Muscle of leg (tissue), 16 donors: ENCODE data around the gene PSD2. TPM values are rescaled to one million over a fixed set of nuclear protein-coding genes. Genes with fewer than 3 reads are reported as not detected.

Experiments
- DNase-seq: peaks from one replicate; pipeline ENCODE4 v3.0.0; 2013
- H3K27ac ChIP-seq: one replicate; pipeline ENCODE4 v1.5.1; 2013; ENCODE audit warnings: mild to moderate bottlenecking, low read length, control low read depth
- H3K27me3 ChIP-seq: one replicate; pipeline ENCODE4 v1.6.1; 2013; ENCODE audit warnings: low read length; ENCODE audit not compliant: control insufficient read depth, insufficient read depth
- H3K36me3 ChIP-seq: one replicate; pipeline ENCODE4 v1.6.1; 2013; ENCODE audit warnings: low read length; ENCODE audit not compliant: control insufficient read depth, insufficient read depth
- H3K4me1 ChIP-seq: one replicate; pipeline ENCODE4 v1.6.1; 2013; ENCODE audit warnings: low read length; ENCODE audit not compliant: control insufficient read depth, insufficient read depth
- H3K4me3 ChIP-seq: one replicate; pipeline ENCODE4 v1.5.1; 2013; ENCODE audit warnings: low read length, control low read depth
- H3K9me3 ChIP-seq: replicated peaks from 2 replicates; pipeline ENCODE4 v1.6.1; 2013; ENCODE audit warnings: low read depth, low read length; ENCODE audit not compliant: control insufficient read depth
- WGBS: methylation state at CpG from one replicate; pipeline ENCODE4 v1.1.5; 2013; ENCODE audit warnings: missing lambda C conversion rate; ENCODE audit not compliant: insufficient coverage; 5-methylcytosine and 5-hydroxymethylcytosine counted together
- long read RNA-seq, 11 donors: transcript quantifications; one replicate each; lab custom pipeline, GENCODE V29; 2026
- polyA plus RNA-seq, 8 donors: library from polyadenylated mRNA; unstranded; fragments of 120-200 nt; gene quantifications; one replicate each; pipeline versions ENCODE4 v1.2.1 to v1.2.3, GENCODE V29; 2013; ENCODE audit warnings: inconsistent platforms in 1 of 8, low replicate concordance in 1 of 8; ENCODE audit not compliant: insufficient read length in 8 of 8, insufficient read depth in 1 of 8
- total RNA-seq: library from RNA; stranded (reverse); fragments of 120-200 nt; gene quantifications from one replicate; pipeline ENCODE4 v1.2.4, GENCODE V29; 2013

The PSD2 gene
- total RNA-seq (0.18 TPM), polyA plus RNA-seq (under 1 TPM; 0.20 to 0.47 (median 0.31) TPM)
- long read RNA-seq, donor 1, result 0 reads
- long read RNA-seq, donor 2, result 0 reads
- long read RNA-seq, donor 3, result 0 reads
- long read RNA-seq, donor 4, result 0 reads
- long read RNA-seq, donor 5, result 0 reads
- long read RNA-seq, donor 6, result 0 reads
- long read RNA-seq, donor 7, result 0 reads
- long read RNA-seq, donor 8, result 0 reads
- long read RNA-seq, donor 9, result 0 reads
- long read RNA-seq, donor 10, result 0 reads
- long read RNA-seq, donor 11, result 0 reads

GRCh38 chr5:139795074-139796001, at the start of gene PSD2:
PSD2 (plus strand) TSS chr5:139795808; CDS start chr5:139809441, 13,633 bp downstream.
- H3K4me3 ChIP-seq, result no peak within 1 kb of the TSS
- H3K36me3 ChIP-seq, result no peaks in the 10 kb centered on the region
- no peaks in the 10 kb centered on the region for H3K9me3 ChIP-seq
- WGBS, result under 1% methylated on average over 74 of the region's 83 CpGs
- DNase-seq, result peak; percentile 42
- peaks cover 78% of the 10 kb centered on the region for H3K27me3 ChIP-seq
- peaks cover 10% of the 10 kb centered on the region for H3K4me1 ChIP-seq
- H3K27ac ChIP-seq, result no peak within 1 kb of the TSS

- no peaks in the 10 kb centered on the region for H3K9me3 ChIP-seq
- peak overlapping the region; percentile 86 for H3K27ac ChIP-seq
- under 1% methylated on average over 23 of the region's 44 CpGs for WGBS
- DNase-seq, result peak; percentile 59
- H3K4me1 ChIP-seq, result peaks cover 65% of the 10 kb centered on the region
- H3K27me3 ChIP-seq, result peaks cover 41% of the 10 kb centered on the region
- H3K36me3 ChIP-seq, result no peaks in the 10 kb centered on the region
- H3K4me3 ChIP-seq, result peak overlapping the region; percentile 40
Measured at GRCh38 chr5:139746691-139747582, 48.7 kb upstream of the PSD2 start.

GRCh38 chr5:139747583-139748504, 47.8 kb upstream of the PSD2 start:
- DNase-seq, result peak; percentile 86
- no peaks in the 10 kb centered on the region for H3K36me3 ChIP-seq
- 2% methylated on average over 60 of the region's 60 CpGs for WGBS
- H3K27ac ChIP-seq, result peak overlapping the region; percentile 37
- peaks cover 50% of the 10 kb centered on the region for H3K27me3 ChIP-seq
- H3K4me1 ChIP-seq, result peaks cover 59% of the 10 kb centered on the region
- H3K9me3 ChIP-seq, result no peaks in the 10 kb centered on the region
- H3K4me3 ChIP-seq, result peak overlapping the region; percentile 34

- Histone ChIP-seq H3K27ac (no peak overlapping the region), H3K36me3 (no peaks in the 10 kb centered on the region), H3K9me3 (no peaks in the 10 kb centered on the region), H3K4me1 (peaks cover 59% of the 10 kb centered on the region), H3K4me3 (no peak overlapping the region), H3K27me3 (peaks cover 56% of the 10 kb centered on the region)
- no peak for DNase-seq
- 12% methylated on average over 15 of the region's 27 CpGs for WGBS
Measured at GRCh38 chr5:139748505-139748826, 47.1 kb upstream of the PSD2 start.

- peak; percentile 18 for DNase-seq
- Histone ChIP-seq H3K9me3 (no peaks in the 10 kb centered on the region), H3K4me1 (peaks cover 51% of the 10 kb centered on the region), H3K4me3 (no peak overlapping the region), H3K27ac (no peak overlapping the region), H3K27me3 (peaks cover 61% of the 10 kb centered on the region), H3K36me3 (no peaks in the 10 kb centered on the region)
- WGBS, result 100% methylated on average over 1 of the region's 2 CpGs
Measured at GRCh38 chr5:139749242-139749641, 46.4 kb upstream of the PSD2 start.

GRCh38 chr5:139751236-139751635, 44.4 kb upstream of the PSD2 start:
- no peaks in the 10 kb centered on the region for H3K9me3 ChIP-seq
- WGBS, result no CpG with 5 or more reads among the region's 1 CpG
- H3K27me3 ChIP-seq, result peaks cover 80% of the 10 kb centered on the region
- peak; percentile 1 for DNase-seq
- no peak overlapping the region for H3K27ac ChIP-seq
- H3K4me1 ChIP-seq, result peaks cover 39% of the 10 kb centered on the region
- no peak overlapping the region for H3K4me3 ChIP-seq
- H3K36me3 ChIP-seq, result no peaks in the 10 kb centered on the region

- H3K36me3 ChIP-seq, result no peaks in the 10 kb centered on the region
- H3K27me3 ChIP-seq, result peaks cover 82% of the 10 kb centered on the region
- H3K4me1 ChIP-seq, result peaks cover 25% of the 10 kb centered on the region
- no peaks in the 10 kb centered on the region for H3K9me3 ChIP-seq
- DNase-seq, result no peak
- 34% methylated on average over 5 of the region's 16 CpGs for WGBS
- H3K4me3 ChIP-seq, result no peak overlapping the region
- H3K27ac ChIP-seq, result no peak overlapping the region
Measured at GRCh38 chr5:139752506-139753473, 42.8 kb upstream of the PSD2 start.

- 11% methylated on average over 35 of the region's 52 CpGs for WGBS
- H3K27ac ChIP-seq, result no peak overlapping the region
- DNase-seq, result no peak
- peaks cover 78% of the 10 kb centered on the region for H3K27me3 ChIP-seq
- H3K4me3 ChIP-seq, result no peak overlapping the region
- peaks cover 18% of the 10 kb centered on the region for H3K4me1 ChIP-seq
- H3K36me3 ChIP-seq, result no peaks in the 10 kb centered on the region
- no peaks in the 10 kb centered on the region for H3K9me3 ChIP-seq
Measured at GRCh38 chr5:139755892-139756671, 39.5 kb upstream of the PSD2 start.
